HCT116 (cell line): ENCODE measurements around the gene PGM3. TPM values are rescaled to one million over a fixed set of nuclear protein-coding genes. Genes with fewer than 3 reads are reported as not detected.

Experiments
- ATAC-seq: fragments of 200-7000 bp; cut with Tn5 transposase; 2 replicates; pipeline ENCODE4 v1.9.1; 2020; ENCODE audit warnings: mild to moderate bottlenecking, moderate library complexity
- BruUV-seq: library from RNA; stranded (reverse); fragments of 400-500 nt; replicated peaks from 2 replicates; lab custom pipeline; 2021; lab: Mats Ljungman, UMichigan
- CTCF ChIA-PET: fragments of 300-600 bp; sonication (Branson Sonifier 250); formaldehyde crosslinking; loops from one replicate; lab custom pipeline; 2021; ENCODE audit warnings: antibody characterized with exemption; lab: Charles Lee
- POLR2A ChIA-PET: fragments of 300-600, 350-600 bp; sonication (Branson Sonifier 250); formaldehyde crosslinking; loops from one replicate; lab custom pipeline; 2021; ENCODE audit warnings: antibody characterized with exemption; lab: Charles Lee
- RAD21 ChIA-PET, 2 experiments: fragments of 300-600 bp; sonication (Branson Sonifier 250); formaldehyde crosslinking; loops; one replicate each; lab custom pipeline; 2023; ENCODE audit warnings: low total read pairs in 2 of 2; ENCODE audit not compliant: uncharacterized antibody in 2 of 2, unreplicated experiment in 2 of 2, low non-redundant PET in 1 of 2; lab: Charles Lee
- DNase-seq: peaks from one replicate; pipeline ENCODE4 v3.0.0-alpha.2; 2010; ENCODE audit warnings: low read depth, low spot score
- H2AFZ ChIP-seq: fragments of 200-600 bp; shearing (Covaris generic), sonication (generic); 2 replicates; pipeline ENCODE4 v1.6.1; 2017; ENCODE audit warnings: low read depth, mixed run types, mixed read lengths, antibody characterized with exemption, low read length; ENCODE audit not compliant: poor library complexity, severe bottlenecking
- H3K27ac ChIP-seq: 2 replicates; pipeline ENCODE4 v1.5.1; 2012; ENCODE audit warnings: low read depth, low read length
- H3K27me3 ChIP-seq: fragments of 200-600 bp; sonication (generic); 2 replicates; pipeline ENCODE4 v1.6.1; 2016; ENCODE audit warnings: mixed run types, low read length, mixed read lengths; ENCODE audit not compliant: insufficient read depth
- H3K36me3 ChIP-seq, 2 experiments: fragments of 200-500 bp in 1 of 2; fragments of 200-600 bp in 1 of 2; sonication (Bioruptor generic) in 1 of 2; sonication (generic) in 1 of 2; 2 replicates each; pipeline versions ENCODE4 v1.5.1 to v1.6.1; 2014 to 2016; ENCODE audit warnings: low read length in 2 of 2, inconsistent platforms in 1 of 2, mixed read lengths in 1 of 2, mixed run types in 1 of 2; ENCODE audit not compliant: insufficient read depth in 2 of 2, control insufficient read depth in 1 of 2
- H3K4me1 ChIP-seq, 2 experiments: fragments of 200-600 bp in 1 of 2; sonication (generic) in 1 of 2; 2 replicates each; pipeline versions ENCODE4 v1.5.1 to v1.6.1; 2012 to 2017; ENCODE audit warnings: low read length in 2 of 2, inconsistent platforms in 1 of 2, mild to moderate bottlenecking in 1 of 2, mixed read lengths in 1 of 2, mixed run types in 1 of 2, moderate library complexity in 1 of 2; ENCODE audit not compliant: insufficient read depth in 2 of 2, control insufficient read depth in 1 of 2
- H3K4me2 ChIP-seq: fragments of 200-600 bp; sonication (generic); 2 replicates; pipeline ENCODE4 v1.6.1; 2017; ENCODE audit warnings: mixed run types, low read length, mixed read lengths
- H3K4me3 ChIP-seq, 2 experiments: fragments of 200-600 bp in 1 of 2; sonication (generic) in 1 of 2; replicated peaks in 1 of 2; 2 replicates each; pipeline ENCODE4 v1.5.1; 2011 to 2016; ENCODE audit warnings: low read length in 2 of 2, control low read depth in 1 of 2, low read depth in 1 of 2, mild to moderate bottlenecking in 1 of 2, mixed read lengths in 1 of 2, mixed run types in 1 of 2
- H3K79me2 ChIP-seq: fragments of 200-600 bp; sonication (generic); 2 replicates; pipeline ENCODE4 v1.6.1; 2017; ENCODE audit warnings: mild to moderate bottlenecking, mixed run types, low read length, moderate library complexity, mixed read lengths; ENCODE audit not compliant: insufficient read depth
- H3K9ac ChIP-seq: fragments of 200-600 bp; sonication (generic); 2 replicates; pipeline ENCODE4 v1.6.1; 2016; ENCODE audit warnings: low read length, mixed read lengths
- H3K9me2 ChIP-seq: fragments of 200-600 bp; sonication (generic), shearing (Covaris generic); 2 replicates; pipeline ENCODE4 v1.6.1; 2017; ENCODE audit warnings: mixed run types, mild to moderate bottlenecking, moderate library complexity; ENCODE audit not compliant: insufficient read depth
- H3K9me3 ChIP-seq, 2 experiments: fragments of 200-500 bp in 1 of 2; fragments of 200-600 bp in 1 of 2; sonication (Bioruptor generic) in 1 of 2; sonication (generic) in 1 of 2; 2 replicates each; pipeline ENCODE4 v1.6.1; 2014 to 2017; ENCODE audit warnings: low read length in 2 of 2, mixed read lengths in 2 of 2, inconsistent platforms in 1 of 2, low read depth in 1 of 2, mild to moderate bottlenecking in 1 of 2, mixed run types in 1 of 2, moderate library complexity in 1 of 2; ENCODE audit not compliant: control insufficient read depth in 1 of 2, insufficient read depth in 1 of 2
- H4K20me1 ChIP-seq: fragments of 200-600 bp; sonication (generic), shearing (Covaris generic); 2 replicates; pipeline ENCODE4 v1.6.1; 2017; ENCODE audit warnings: mixed run types, mild to moderate bottlenecking, moderate library complexity; ENCODE audit not compliant: insufficient read depth
- ATF3 ChIP-seq: IDR thresholded peaks from 2 replicates; pipeline ENCODE4 v1.6.1; 2012
- CTCF ChIP-seq, 3 experiments: fragments of 200-600 bp in 1 of 3; sonication (generic) in 1 of 3; IDR thresholded peaks in 2 of 3; conservative IDR thresholded peaks in 1 of 3; 2 replicates each; pipeline ENCODE4 v1.5.1; 2012 to 2017; ENCODE audit warnings: low read depth in 2 of 3, low read length in 2 of 3, antibody characterized with exemption in 1 of 3, borderline replicate concordance in 1 of 3, control low read depth in 1 of 3, mild to moderate bottlenecking in 1 of 3, mixed read lengths in 1 of 3, mixed run types in 1 of 3, moderate library complexity in 1 of 3; ENCODE audit not compliant: insufficient read depth in 1 of 3
- EGR1 ChIP-seq: IDR thresholded peaks from 2 replicates; pipeline ENCODE4 v1.6.1; 2012; ENCODE audit warnings: low read depth
- EZH2 ChIP-seq: fragments of 200-600 bp; sonication (generic); IDR thresholded peaks from 2 replicates; pipeline ENCODE4 v1.6.1; 2017; ENCODE audit warnings: antibody characterized with exemption, mixed run types
- EZH2phosphoT487 ChIP-seq: fragments of 200-600 bp; IDR thresholded peaks from 2 replicates; pipeline ENCODE4 v1.6.1; 2018; ENCODE audit warnings: antibody characterized with exemption, borderline replicate concordance
- POLR2AphosphoS5 ChIP-seq: IDR thresholded peaks from 2 replicates; pipeline ENCODE4 v1.6.1; 2011; ENCODE audit warnings: mild to moderate bottlenecking, low read depth, low read length, moderate library complexity
- REST ChIP-seq: IDR thresholded peaks from 2 replicates; pipeline ENCODE4 v1.6.1; 2012; ENCODE audit warnings: low read depth
- SP1 ChIP-seq: IDR thresholded peaks from 2 replicates; pipeline ENCODE4 v1.6.1; 2012; ENCODE audit warnings: low read depth
- SRF ChIP-seq: IDR thresholded peaks from 2 replicates; pipeline ENCODE4 v1.6.1; 2012; ENCODE audit warnings: low read depth
- TCF7L2 ChIP-seq: IDR thresholded peaks from 2 replicates; pipeline ENCODE4 v1.7.0; 2011; ENCODE audit warnings: borderline replicate concordance, inconsistent platforms; ENCODE audit not compliant: insufficient read depth, insufficient read length; ENCODE audit errors: extremely low read depth
- YY1 ChIP-seq: IDR thresholded peaks from 2 replicates; pipeline ENCODE4 v1.6.1; 2011; ENCODE audit warnings: low read length, low read depth, moderate library complexity, mild to moderate bottlenecking; ENCODE audit not compliant: insufficient replicate concordance; ENCODE audit errors: extremely low read depth
- ZNF274 ChIP-seq: fragments of 200-500 bp; sonication (Bioruptor generic); IDR thresholded peaks from 2 replicates; pipeline ENCODE4 v1.6.1; 2014; ENCODE audit warnings: mild to moderate bottlenecking, low read depth, low read length, inconsistent platforms
- intact Hi-C: fragments of 100-400 bp; cut with micrococcal nuclease; formaldehyde crosslinking; loops from 2 replicates; pipeline ENCODE4 v1.10.0; 2022
- total RNA-seq: library from RNA; stranded (reverse); gene quantifications from one replicate; pipeline ENCODE4 v1.2.1, GENCODE V29; 2021; ENCODE audit not compliant: unreplicated experiment

Gene PGM3
- total RNA-seq, 1 experiment from 2014 or later: 63.5 TPM

GRCh38 chr6:83220121-83220520 lies 27.1 kb upstream of the PGM3 start:
- intact Hi-C loops: loop anchor here (5.0 kb wide), 1 partner anchor 197 kb away; no protein-coding TSS in a partner anchor
- Histone ChIP-seq H3K27ac (no peak overlapping the region), H3K4me3 (no peak overlapping the region), H3K36me3 (no peaks in the 10 kb centered on the region; a peak in 1 of 4 replicates), H3K9me3 (no peaks in the 10 kb centered on the region), H3K9me2 (no peaks in the 10 kb centered on the region), H3K9ac (no peak overlapping the region), H3K4me1 (no peaks in the 10 kb centered on the region), H4K20me1 (no peaks in the 10 kb centered on the region), H3K79me2 (no peaks in the 10 kb centered on the region), H3K27me3 (no peaks in the 10 kb centered on the region), H2AFZ (no peak overlapping the region), H3K4me2 (no peak overlapping the region)
- ChIA-PET CTCF (no interaction called here), POLR2A (no interaction called here), RAD21 (no interaction called here)
- no peak for TF ChIP-seq SP1
- TF ChIP-seq ZNF274: no peak
- no peak for TF ChIP-seq EGR1
- TF ChIP-seq REST: no peak
- no peak for TF ChIP-seq TCF7L2
- TF ChIP-seq CTCF (IDR thresholded peaks at IDR 0.05 in 2 of 3, conservative IDR thresholded peaks at IDR 0.05 in 1 of 3; ENCODE audit: borderline replicate concordance in 1 of 3, insufficient read depth in 1 of 3, low read depth in 2 of 3, low read length in 2 of 3): no peak
- TF ChIP-seq SRF: no peak
- TF ChIP-seq EZH2phosphoT487: no peak
- no peak for TF ChIP-seq EZH2
- TF ChIP-seq POLR2AphosphoS5: no peak
- TF ChIP-seq ATF3: no peak
- TF ChIP-seq YY1: no peak
- no peak for DNase-seq
- no peak for ATAC-seq
- no TSS peak for BruUV-seq
